GM12873 (cell line): ENCODE results near the gene NCBP3.

Source experiments
- CTCF ChIP-seq: IDR thresholded peaks from 2 replicates; pipeline ENCODE4 v1.5.1; 2012; ENCODE audit warnings: low read depth, mild to moderate bottlenecking, moderate library complexity, low read length, control low read depth; ENCODE audit not compliant: insufficient read depth; ENCODE audit errors: missing control alignments

The NCBP3 gene

GRCh38 chr17:3771140-3771539 is 74.9 kb downstream of the NCBP3 start:
- no peak for TF ChIP-seq CTCF

GRCh38 chr17:3770466-3770865 is 75.6 kb downstream of the NCBP3 start:
- TF ChIP-seq CTCF: no peak

- no peak for TF ChIP-seq CTCF
Observed at GRCh38 chr17:3768769-3769168, 77.3 kb downstream of the NCBP3 start.

GRCh38 chr17:3768341-3768740 is 77.7 kb downstream of the NCBP3 start:
- TF ChIP-seq CTCF: no peak

GRCh38 chr17:3766779-3767178 is 79.3 kb downstream of the NCBP3 start:
- TF ChIP-seq CTCF: no peak

- TF ChIP-seq CTCF: no peak
Observed at GRCh38 chr17:3765981-3766380, 80.1 kb downstream of the NCBP3 start.

- no peak for TF ChIP-seq CTCF
Observed at GRCh38 chr17:3763777-3764170, 82.3 kb downstream of the NCBP3 start.
